Measurements from ENCODE around the gene TLE6. TPM values are rescaled to one million over a fixed set of nuclear protein-coding genes. Genes with fewer than 3 reads are reported as not detected.

TLE6 gene
- total and polyA plus RNA-seq, 2 of the 4 experiments (the other 2 are of a cell fraction), result under 0.01 to 0.17 TPM

GRCh38 chr19:3042621-3043267 is 65.4 kb downstream of the TLE6 start:
- Histone ChIP-seq H2AFZ (replicated peaks; ENCODE audit: low read length, poor library complexity) (peak overlapping the region; percentile 77), H3K27ac (ENCODE audit: insufficient read depth, low read length) (no peak overlapping the region), H3K79me1 (ENCODE audit: low read depth in 1 of 2, low read length in 2 of 2) (no peaks in the 10 kb centered on the region), H3K27me3 (ENCODE audit: control insufficient read depth, insufficient read depth, low read length) (peaks cover 2% of the 10 kb centered on the region; the same call in 1 of the 2 replicates), H3K9me3 (ENCODE audit: control insufficient read depth, insufficient read depth, low read length) (no peaks in the 10 kb centered on the region), H3K56ac (ENCODE audit: extremely low read depth, insufficient read depth, low read length) (no peak overlapping the region), H2BK15ac (ENCODE audit: low read depth, low read length) (no peak overlapping the region), H2BK5ac (ENCODE audit: low read depth, low read length, poor library complexity, severe bottlenecking) (no peak overlapping the region), H2AK5ac (ENCODE audit: low read depth, low read length) (no peak overlapping the region), H3K9ac (ENCODE audit: low read depth, low read length) (no peak overlapping the region), H3K36me3 (ENCODE audit: control insufficient read depth, insufficient read depth, low read length) (no peaks in the 10 kb centered on the region), H3K18ac (ENCODE audit: low read depth, low read length) (no peak overlapping the region; the same call in 1 of the 2 replicates), H3K9me1 (ENCODE audit: insufficient read depth, low read length) (no peaks in the 10 kb centered on the region), H2BK120ac (ENCODE audit: low read depth, low read length) (no peak overlapping the region), H3K4me1 (ENCODE audit: control insufficient read depth, insufficient read depth, low read length) (0 out of 2 replicates have a peak, but pooled peaks cover 1% of the 10 kb centered on the region), H3K14ac (replicated peaks; ENCODE audit: low read depth, low read length) (no peak overlapping the region), H2BK20ac (ENCODE audit: low read depth, low read length) (no peak overlapping the region), H4K91ac (ENCODE audit: insufficient read depth, low read depth, low read length) (no peak overlapping the region), H3K4me3 (ENCODE audit: insufficient read depth, low read depth, low read length) (no peak overlapping the region), H4K8ac (ENCODE audit: low read depth in 2 of 2, low read length in 2 of 2) (no peak overlapping the region), H2AK9ac (replicated peaks; ENCODE audit: low read depth, low read length, poor library complexity) (no peak overlapping the region), H3K4me2 (ENCODE audit: low read depth, low read length) (no peak overlapping the region), H4K20me1 (ENCODE audit: insufficient read depth, low read length) (no peaks in the 10 kb centered on the region), H3K4ac (ENCODE audit: low read depth, low read length) (no peak overlapping the region), H3K23ac (ENCODE audit: low read depth, low read length) (no peak overlapping the region), H4K5ac (ENCODE audit: low read depth, low read length) (no peak overlapping the region)
- no CpG with 5 or more reads among the region's 15 CpGs for WGBS, 2 experiments (ENCODE audit: extremely low coverage in 2 of 2, insufficient read length in 1 of 2)
- POLR2A ChIA-PET (ENCODE audit: unreplicated experiment), result no interaction called here
- DNase-seq, result no peak
- ATAC-seq (ENCODE audit: low read depth), result no peak
- dilution Hi-C loops (cut with HindIII; ENCODE audit: low sequenced_read_pairs, unreplicated experiment), result no loop called here
- CTCF ChIA-PET, result no interaction called here
- TF ChIP-seq CHD1 (IDR thresholded peaks at IDR 0.05; ENCODE audit: low read depth, low read length) (no peak), RFX5 (IDR thresholded peaks at IDR 0.05; ENCODE audit: low read depth, low read length) (no peak), POLR2A (IDR thresholded peaks at IDR 0.05; ENCODE audit: low read depth, low read length) (no peak), MXI1 (IDR thresholded peaks at IDR 0.05; ENCODE audit: borderline replicate concordance, low read depth, low read length) (no peak), NFE2L2 (IDR thresholded peaks at IDR 0.05; ENCODE audit: low read depth, low read length) (no peak), BHLHE40 (IDR thresholded peaks at IDR 0.05; ENCODE audit: low read depth, low read length) (no peak), FOS (IDR thresholded peaks at IDR 0.05; ENCODE audit: low read depth, low read length) (no peak), CTCF (conservative IDR thresholded peaks at IDR 0.05; ENCODE audit: low read depth, low read length) (no peak), CEBPB (IDR thresholded peaks at IDR 0.05; ENCODE audit: low read depth, low read length) (no peak), MAFK (IDR thresholded peaks at IDR 0.05; ENCODE audit: low read depth, low read length) (no peak), USF2 (IDR thresholded peaks at IDR 0.05; ENCODE audit: low read depth, low read length) (no peak), MAZ (IDR thresholded peaks at IDR 0.05; ENCODE audit: borderline replicate concordance, low read depth, low read length) (no peak), RAD21 (IDR thresholded peaks at IDR 0.05; ENCODE audit: low read length) (no peak), SMC3 (IDR thresholded peaks at IDR 0.05; ENCODE audit: low read depth, low read length) (no peak), RCOR1 (IDR thresholded peaks at IDR 0.05; ENCODE audit: insufficient replicate concordance, low read length) (no peak), ELK1 (IDR thresholded peaks at IDR 0.05; ENCODE audit: borderline replicate concordance, low read depth, low read length) (no peak)
- intact Hi-C loops (cut with micrococcal nuclease), result no loop called here
- in situ Hi-C loops (cut with MboI; ENCODE audit: low sequenced_read_pairs), result no loop called here
- no TSS peak for BruUV-seq (replicated peaks)
